ENCODE measurements around the gene RAC3. TPM values are rescaled to one million over a fixed set of nuclear protein-coding genes. Genes with fewer than 3 reads are reported as not detected.

The RAC3 gene
- total RNA-seq, 1 experiment from 2014 or later, result 22.1 TPM

DNA sequence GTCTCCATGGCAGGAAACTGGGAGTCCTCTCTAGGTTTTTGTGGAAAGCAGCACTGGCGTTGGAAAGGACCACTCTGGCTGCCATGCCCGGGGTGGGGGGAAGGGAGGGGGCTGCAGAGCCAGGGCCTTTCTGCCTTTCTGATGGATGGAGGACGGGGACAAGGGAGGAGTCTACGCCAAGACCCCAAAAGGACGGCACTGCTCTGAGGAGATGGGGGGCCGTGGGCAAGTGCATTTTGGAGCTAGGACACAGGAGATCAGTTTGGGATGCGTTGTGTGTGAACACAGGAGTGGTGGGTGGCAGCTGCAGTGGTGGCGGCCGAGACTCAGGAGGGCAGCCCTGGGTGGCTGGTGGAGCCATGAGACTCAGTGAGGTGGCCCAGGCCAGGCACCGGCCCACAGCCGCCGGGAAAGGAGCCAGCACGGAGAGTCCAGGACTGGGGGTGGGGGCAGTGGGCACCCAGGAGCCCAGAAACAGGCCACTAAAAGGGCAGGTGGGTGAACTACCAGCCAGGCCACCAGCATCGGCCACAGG lies 10.8 kb upstream of the RAC3 start:
- DNase-seq (ENCODE audit: low read depth), result no peak
- in situ Hi-C loops (cut with HindIII; ENCODE audit: low pct_unique_long_range_greater_than_20kb, low sequenced_read_pairs), result no loop called here

GRCh38 chr17:82021107-82021899 lies 10.2 kb upstream of the RAC3 start:
- DNase-seq (ENCODE audit: low read depth), result peak; percentile 69
- in situ Hi-C loops (cut with HindIII; ENCODE audit: low pct_unique_long_range_greater_than_20kb, low sequenced_read_pairs), result no loop called here

GRCh38 chr17:82021900-82022309 lies 9.6 kb upstream of the RAC3 start:
- in situ Hi-C loops (cut with HindIII; ENCODE audit: low pct_unique_long_range_greater_than_20kb, low sequenced_read_pairs), result no loop called here
- no peak for DNase-seq (ENCODE audit: low read depth)

GRCh38 chr17:82022310-82022980 lies 9.0 kb upstream of the RAC3 start, which contains the start of gene CENPX:
Gene CENPX (minus strand): TSS chr17:82022878. CDS start chr17:82022861, 17 bp downstream.
- in situ Hi-C loops (cut with HindIII; ENCODE audit: low pct_unique_long_range_greater_than_20kb, low sequenced_read_pairs), result no loop called here
- no peak for DNase-seq (ENCODE audit: low read depth)

- in situ Hi-C loops (cut with HindIII; ENCODE audit: low pct_unique_long_range_greater_than_20kb, low sequenced_read_pairs), result no loop called here
These were observed 8.5 kb upstream of the RAC3 start, which contains the start of gene LRRC45 for GRCh38 chr17:82022981-82023446. Gene LRRC45 (plus strand): TSS chr17:82023305. CDS start chr17:82023644, 339 bp downstream.

GRCh38 chr17:82023447-82024241 lies 7.8 kb upstream of the RAC3 start:
- in situ Hi-C loops (cut with HindIII; ENCODE audit: low pct_unique_long_range_greater_than_20kb, low sequenced_read_pairs), result no loop called here
- no peak for DNase-seq (ENCODE audit: low read depth)

More at GRCh38 chr17:82022981-82023446, 8.5 kb upstream of the RAC3 start, which contains the start of gene LRRC45:
- DNase-seq (ENCODE audit: low read depth), result peak; percentile 100

GRCh38 chr17:82024859-82025258 lies 6.6 kb upstream of the RAC3 start:
- in situ Hi-C loops (cut with HindIII; ENCODE audit: low pct_unique_long_range_greater_than_20kb, low sequenced_read_pairs), result no loop called here
- no peak for DNase-seq (ENCODE audit: low read depth)

GRCh38 chr17:82025401-82026107 lies 5.9 kb upstream of the RAC3 start:
- DNase-seq (ENCODE audit: low read depth), result no peak
- in situ Hi-C loops (cut with HindIII; ENCODE audit: low pct_unique_long_range_greater_than_20kb, low sequenced_read_pairs), result no loop called here

GRCh38 chr17:82028246-82028645 lies 3.2 kb upstream of the RAC3 start:
- in situ Hi-C loops (cut with HindIII; ENCODE audit: low pct_unique_long_range_greater_than_20kb, low sequenced_read_pairs), result no loop called here
- DNase-seq (ENCODE audit: low read depth), result no peak

- in situ Hi-C loops (cut with HindIII; ENCODE audit: low pct_unique_long_range_greater_than_20kb, low sequenced_read_pairs), result no loop called here
These were observed 2.5 kb upstream of the RAC3 start for GRCh38 chr17:82028966-82029365.

GRCh38 chr17:82029391-82029790 lies 2.1 kb upstream of the RAC3 start:
- DNase-seq (ENCODE audit: low read depth), result no peak
- in situ Hi-C loops (cut with HindIII; ENCODE audit: low pct_unique_long_range_greater_than_20kb, low sequenced_read_pairs), result no loop called here

More at GRCh38 chr17:82028966-82029365, 2.5 kb upstream of the RAC3 start:
- DNase-seq (ENCODE audit: low read depth), result no peak

- in situ Hi-C loops (cut with HindIII; ENCODE audit: low pct_unique_long_range_greater_than_20kb, low sequenced_read_pairs), result no loop called here
- DNase-seq (ENCODE audit: low read depth), result no peak
These were observed 1.4 kb upstream of the RAC3 start for GRCh38 chr17:82029990-82030469.

DNA sequence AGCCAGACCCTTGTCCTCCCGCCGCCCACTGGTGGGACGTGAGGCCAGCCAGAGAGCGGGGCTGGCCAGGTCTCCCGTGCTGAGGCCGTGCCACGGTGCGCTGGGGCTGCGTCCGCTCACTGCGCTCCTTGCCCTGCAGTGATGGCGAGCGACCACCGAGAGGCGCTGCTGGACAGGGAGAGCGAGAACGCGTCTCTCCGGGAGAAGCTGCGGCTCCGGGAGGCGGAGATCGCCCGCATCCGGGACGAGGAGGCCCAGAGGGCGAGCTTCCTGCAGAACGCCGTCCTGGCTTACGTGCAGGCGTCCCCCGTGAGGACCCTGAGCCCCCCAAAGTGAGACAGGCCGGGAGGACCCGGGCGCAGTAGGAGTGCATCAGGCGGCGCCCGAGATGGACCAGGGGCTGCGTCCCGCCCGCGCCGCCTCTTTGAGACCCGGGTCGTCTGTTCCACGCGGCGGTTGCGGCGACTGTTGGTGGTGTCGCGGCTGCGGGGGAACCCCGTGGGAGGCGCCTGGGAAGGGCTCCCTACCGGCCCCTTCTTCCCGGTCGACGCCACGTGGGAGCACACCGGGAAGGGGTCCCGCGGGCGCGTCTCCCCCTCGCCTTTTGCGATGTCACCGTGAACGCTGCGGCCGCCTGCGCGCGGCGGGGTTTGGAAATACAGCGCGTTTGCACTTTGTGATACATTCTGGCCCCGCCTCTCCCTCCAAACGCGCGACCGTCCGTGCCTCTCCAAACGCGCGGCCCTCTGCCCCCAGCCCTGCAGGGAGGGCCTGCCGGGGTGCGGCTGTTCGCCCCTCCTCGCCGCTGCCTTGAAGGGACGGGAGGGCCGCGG lies 792 bp upstream of the RAC3 start:
- in situ Hi-C loops (cut with HindIII; ENCODE audit: low pct_unique_long_range_greater_than_20kb, low sequenced_read_pairs), result no loop called here
- DNase-seq (ENCODE audit: low read depth), result no peak

GRCh38 chr17:82031885-82032627 lies 578 bp downstream of the RAC3 start:
- no peak for DNase-seq (ENCODE audit: low read depth)
- in situ Hi-C loops (cut with HindIII; ENCODE audit: low pct_unique_long_range_greater_than_20kb, low sequenced_read_pairs), result no loop called here

DNA sequence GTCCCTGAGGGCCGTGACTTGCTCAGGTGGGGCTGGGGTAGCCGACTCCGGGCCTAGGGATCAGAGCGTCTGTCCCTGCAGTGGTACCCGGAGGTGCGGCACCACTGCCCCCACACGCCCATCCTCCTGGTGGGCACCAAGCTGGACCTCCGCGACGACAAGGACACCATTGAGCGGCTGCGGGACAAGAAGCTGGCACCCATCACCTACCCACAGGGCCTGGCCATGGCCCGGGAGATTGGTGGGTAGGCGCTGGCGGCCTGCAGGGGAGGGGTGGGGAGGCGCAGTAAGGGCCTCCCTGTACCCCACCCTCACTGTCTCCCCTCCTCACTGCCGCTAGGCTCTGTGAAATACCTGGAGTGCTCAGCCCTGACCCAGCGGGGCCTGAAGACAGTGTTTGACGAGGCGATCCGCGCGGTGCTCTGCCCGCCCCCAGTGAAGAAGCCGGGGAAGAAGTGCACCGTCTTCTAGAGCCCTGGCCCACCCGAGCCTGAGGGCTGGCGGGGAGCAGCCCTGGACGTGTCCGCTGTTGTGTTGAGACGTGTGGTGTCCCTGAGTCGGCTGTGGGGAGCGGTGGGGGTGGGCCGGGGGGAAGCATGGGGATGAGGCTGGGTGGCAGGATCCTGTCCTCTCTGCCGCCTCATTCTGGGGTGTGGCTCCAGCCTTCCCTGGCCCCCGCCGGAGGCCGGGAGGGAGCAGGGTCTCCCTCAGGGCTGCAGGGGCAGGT lies 2.0 kb downstream of the RAC3 start:
- no peak for DNase-seq (ENCODE audit: low read depth)
- in situ Hi-C loops (cut with HindIII; ENCODE audit: low pct_unique_long_range_greater_than_20kb, low sequenced_read_pairs), result no loop called here
